Measurements from ENCODE around the gene RERG.

Gene RERG

DNA sequence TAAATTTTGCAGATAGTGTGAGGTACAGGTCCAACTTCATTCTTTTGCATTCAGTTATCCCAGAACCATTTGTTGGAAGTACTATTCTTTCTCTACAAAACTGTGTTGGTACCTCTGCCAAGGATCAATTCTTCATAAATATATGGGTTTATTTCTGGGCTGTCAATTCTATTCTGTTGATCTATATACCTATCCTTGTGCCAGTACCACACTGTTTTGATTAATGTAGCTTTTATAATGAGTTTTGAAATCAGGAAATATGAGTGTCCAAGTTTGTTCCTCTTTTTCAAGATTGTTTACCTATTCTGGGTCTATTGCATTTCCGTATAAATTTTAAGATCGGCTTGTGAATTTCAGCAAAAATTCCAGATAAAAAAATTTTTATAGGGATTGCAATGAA, 48.1 kb downstream of the RERG start:
- Histone ChIP-seq H3K27ac (no peak overlapping the region), H3K4me3 (ENCODE audit: low read depth in 1 of 2, low read length in 1 of 2) (no peak overlapping the region), H3K9me3 (no peaks in the 10 kb centered on the region), H3K27me3 (peaks cover 20% of the 10 kb centered on the region), H3K36me3 (no peaks in the 10 kb centered on the region), H3K4me1 (ENCODE audit: control insufficient read depth in 1 of 2, insufficient read depth in 1 of 2, low read depth in 1 of 2, low read length in 1 of 2) (no peaks in the 10 kb centered on the region)
- TF ChIP-seq CTCF (IDR thresholded peaks at IDR 0.05) = no peak

GRCh38 chr12:15172060-15172822, 49.0 kb downstream of the RERG start:
- H3K9me3 ChIP-seq = no peaks in the 10 kb centered on the region
- H3K4me1 ChIP-seq (ENCODE audit: control insufficient read depth in 1 of 2, insufficient read depth in 1 of 2, low read depth in 1 of 2, low read length in 1 of 2) = no peaks in the 10 kb centered on the region
- peaks cover 23% of the 10 kb centered on the region for H3K27me3 ChIP-seq
- no peak overlapping the region for H3K27ac ChIP-seq
- H3K36me3 ChIP-seq = no peaks in the 10 kb centered on the region
- TF ChIP-seq CTCF (IDR thresholded peaks at IDR 0.05) = no peak
- H3K4me3 ChIP-seq (ENCODE audit: low read depth in 1 of 2, low read length in 1 of 2) = no peak overlapping the region

DNA sequence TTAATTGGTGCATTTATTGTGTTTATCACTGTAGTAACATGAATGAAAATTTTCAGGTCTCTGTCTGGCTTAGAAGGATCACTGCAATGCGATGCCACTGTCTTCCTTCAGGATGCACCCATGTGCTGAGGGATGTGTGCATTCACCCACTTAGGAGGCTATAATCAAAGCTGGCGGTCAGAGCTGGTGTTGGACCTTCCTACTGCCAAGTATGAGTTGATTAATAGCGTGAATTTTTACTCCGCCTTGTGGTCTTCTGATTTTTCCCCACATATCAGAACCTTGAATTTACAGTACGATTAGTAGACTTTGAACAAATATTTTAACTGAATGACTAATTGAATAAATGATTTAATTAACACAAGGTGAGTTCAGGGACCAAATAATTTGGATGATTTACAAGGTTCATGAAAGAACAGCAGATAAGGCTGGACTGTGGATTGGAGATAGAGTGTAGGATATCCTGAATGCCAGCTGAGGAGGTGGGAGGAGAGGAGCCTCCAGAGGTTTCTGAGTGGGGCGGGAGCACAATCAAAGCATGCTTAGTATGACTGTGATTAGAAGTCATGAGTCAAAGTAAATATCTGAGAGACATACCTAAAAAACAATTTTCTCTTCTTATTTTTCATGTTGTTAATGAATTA, 50.1 kb downstream of the RERG start:
- Histone ChIP-seq H3K4me3 (ENCODE audit: low read depth in 1 of 2, low read length in 1 of 2) (no peak overlapping the region), H3K4me1 (ENCODE audit: control insufficient read depth in 1 of 2, insufficient read depth in 1 of 2, low read depth in 1 of 2, low read length in 1 of 2) (no peaks in the 10 kb centered on the region), H3K27me3 (peaks cover 28% of the 10 kb centered on the region), H3K27ac (no peak overlapping the region), H3K9me3 (no peaks in the 10 kb centered on the region), H3K36me3 (no peaks in the 10 kb centered on the region)
- TF ChIP-seq CTCF (IDR thresholded peaks at IDR 0.05) = no peak

- no peaks in the 10 kb centered on the region for H3K9me3 ChIP-seq
- TF ChIP-seq CTCF (IDR thresholded peaks at IDR 0.05) = no peak
- H3K4me3 ChIP-seq (ENCODE audit: low read depth in 1 of 2, low read length in 1 of 2) = no peak overlapping the region
- no peaks in the 10 kb centered on the region for H3K36me3 ChIP-seq
- no peaks in the 10 kb centered on the region for H3K4me1 ChIP-seq (ENCODE audit: control insufficient read depth in 1 of 2, insufficient read depth in 1 of 2, low read depth in 1 of 2, low read length in 1 of 2)
- no peak overlapping the region for H3K27ac ChIP-seq
- H3K27me3 ChIP-seq = peaks cover 28% of the 10 kb centered on the region
Measured at GRCh38 chr12:15168026-15168678, 53.1 kb downstream of the RERG start.

DNA sequence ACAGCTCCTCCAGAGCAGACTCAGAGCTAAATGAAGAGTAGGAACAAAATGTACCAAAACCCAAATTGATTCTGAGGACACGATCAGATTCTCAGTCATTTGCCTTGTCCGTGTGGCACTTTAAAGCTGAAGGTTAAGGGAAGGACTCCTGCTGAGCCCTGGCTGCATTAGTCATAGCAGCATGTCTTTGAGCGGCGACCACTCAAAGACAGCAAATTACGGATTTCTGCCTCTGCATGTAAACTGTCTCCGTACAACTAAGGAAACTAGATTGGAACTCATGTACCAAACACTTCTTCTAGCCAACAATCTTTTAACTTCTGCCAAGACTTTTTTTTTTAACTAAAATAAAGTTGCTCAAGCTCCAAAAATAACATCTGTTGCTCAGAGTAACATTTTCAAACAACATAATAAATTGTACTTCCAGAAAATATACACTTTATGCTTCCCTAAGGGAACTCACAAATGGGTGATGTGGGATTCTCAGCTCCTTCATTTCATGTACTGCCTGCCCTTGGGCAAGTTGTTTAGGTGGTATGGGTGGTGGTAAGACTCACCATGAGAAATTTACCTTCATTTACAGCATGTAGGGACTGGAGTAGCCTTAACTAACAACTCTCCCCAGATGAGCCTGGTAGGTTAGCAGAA, 56.1 kb downstream of the RERG start:
- no peaks in the 10 kb centered on the region for H3K36me3 ChIP-seq
- peaks cover 19% of the 10 kb centered on the region for H3K27me3 ChIP-seq
- H3K4me1 ChIP-seq (ENCODE audit: control insufficient read depth in 1 of 2, insufficient read depth in 1 of 2, low read depth in 1 of 2, low read length in 1 of 2) = no peaks in the 10 kb centered on the region
- H3K4me3 ChIP-seq (ENCODE audit: low read depth in 1 of 2, low read length in 1 of 2) = no peak overlapping the region
- no peak overlapping the region for H3K27ac ChIP-seq
- TF ChIP-seq CTCF (IDR thresholded peaks at IDR 0.05) = no peak
- H3K9me3 ChIP-seq = no peaks in the 10 kb centered on the region

Data from neutrophil (primary cell).